Limb (tissue), 2 donors: ENCODE results near the gene CTNNA1.
"Not testable (repeated sequence)": the region's sequence is repeated elsewhere in the genome, so short reads cannot be mapped to it uniquely, and the experiment has no call there.

ENCODE experiments used
- DNase-seq, 2 donors: peaks; one replicate each; pipeline ENCODE4 v3.0.0-alpha.2; 2016; ENCODE audit errors: extremely low spot score in 2 of 2

The CTNNA1 gene

DNA sequence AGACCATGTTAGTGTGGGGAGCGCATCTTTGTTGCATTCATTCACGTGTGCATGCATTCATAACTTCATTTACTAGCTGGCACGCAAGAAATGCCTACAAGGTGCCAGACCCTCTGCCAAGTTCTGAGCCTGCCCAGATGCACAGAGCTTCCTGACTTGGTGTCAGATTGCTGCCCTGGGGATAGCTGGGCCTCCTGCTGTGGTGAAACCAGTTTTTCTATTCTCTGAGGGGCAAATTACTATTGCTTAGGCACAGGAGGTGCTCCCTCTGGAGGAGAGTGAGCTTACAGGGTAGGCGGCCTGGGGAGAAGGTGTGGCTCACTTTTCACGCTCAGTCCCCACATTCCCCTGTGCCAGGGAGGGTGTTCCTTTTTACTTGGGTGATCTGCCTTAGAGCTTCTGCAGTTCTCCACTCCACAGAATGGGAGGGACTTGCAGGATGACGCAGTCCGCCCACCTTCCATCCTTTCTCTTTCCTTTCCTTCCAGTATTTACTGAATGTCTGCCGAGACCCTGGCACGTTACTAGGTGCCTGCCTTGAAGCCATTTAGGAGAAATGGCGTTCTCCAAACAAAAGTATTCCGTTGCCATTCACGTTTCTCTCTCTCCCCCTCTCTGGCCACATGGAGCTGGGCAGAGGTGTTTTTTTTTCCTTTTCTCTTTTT lies 27.9 kb upstream of the CTNNA1 start:
- DNase-seq, result peak in 1 of 2 donors; percentile 55

- no peak for DNase-seq
These were observed 27.3 kb upstream of the CTNNA1 start for GRCh38 chr5:138725818-138726416.

DNA sequence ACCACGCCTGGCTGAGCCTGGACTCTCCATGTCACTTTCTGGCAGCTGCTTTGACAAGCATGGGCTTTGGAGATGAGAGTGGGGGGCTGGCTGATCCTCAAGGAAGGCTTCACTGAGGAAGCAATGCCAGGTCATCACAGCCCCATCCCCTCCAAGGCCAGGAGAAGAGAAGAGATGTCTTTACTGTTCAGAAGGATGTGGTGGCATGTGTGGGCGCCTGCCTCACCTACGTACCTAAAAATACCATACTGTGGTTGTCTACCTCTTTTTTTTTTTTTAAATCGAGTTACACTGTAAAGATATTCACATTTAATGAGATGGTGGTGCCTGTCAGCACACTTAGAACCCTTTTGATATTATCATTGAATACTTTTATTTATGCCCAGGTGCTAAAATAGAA lies 26.4 kb upstream of the CTNNA1 start:
- DNase-seq, result no peak

- DNase-seq, result not testable (repeated sequence)
These were observed 22.7 kb upstream of the CTNNA1 start for GRCh38 chr5:138730496-138730895.

GRCh38 chr5:138732466-138732865 lies 20.8 kb upstream of the CTNNA1 start:
- DNase-seq, result no peak

GRCh38 chr5:138732933-138733332 lies 20.3 kb upstream of the CTNNA1 start:
- DNase-seq, result no peak

- DNase-seq, result no peak
These were observed 19.7 kb upstream of the CTNNA1 start for GRCh38 chr5:138733509-138733908.

- DNase-seq, result no peak
These were observed 16.9 kb upstream of the CTNNA1 start for GRCh38 chr5:138736293-138736692.

DNA sequence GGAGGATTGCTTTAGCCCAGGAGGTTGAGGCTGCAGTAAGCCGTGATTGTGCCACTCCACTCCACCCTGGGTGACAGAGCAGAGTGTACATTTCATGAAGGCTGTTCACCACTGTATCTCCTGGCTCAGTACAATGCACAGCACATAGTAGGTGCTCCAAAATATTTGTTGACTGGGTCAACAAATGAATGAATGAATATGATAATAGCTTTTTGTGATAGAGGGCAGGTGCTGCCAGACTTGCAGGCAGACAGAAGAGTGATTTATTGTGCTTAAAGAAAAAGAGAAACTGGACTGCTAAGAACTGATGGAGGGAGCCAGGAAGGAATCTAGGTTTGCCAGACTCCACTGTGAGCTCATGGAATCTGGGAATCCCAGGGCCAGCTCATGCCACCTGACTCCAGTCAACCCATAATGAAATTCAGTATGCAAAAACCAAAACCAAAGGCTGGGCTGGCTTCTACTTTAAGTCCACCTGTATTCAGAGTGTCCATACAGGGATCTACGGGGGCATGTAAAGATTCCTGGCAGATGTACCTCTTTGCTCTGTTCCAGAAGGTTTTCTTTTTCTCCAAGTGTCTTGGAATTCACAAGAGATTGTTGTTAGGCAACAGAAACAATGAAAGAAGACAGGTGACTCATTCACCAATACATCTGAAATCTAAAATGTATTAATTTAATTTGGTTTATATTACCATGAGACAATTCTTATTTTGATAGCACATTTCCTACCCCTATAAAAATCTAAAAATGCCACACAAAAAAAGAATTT lies 15.5 kb upstream of the CTNNA1 start:
- no peak for DNase-seq

DNA sequence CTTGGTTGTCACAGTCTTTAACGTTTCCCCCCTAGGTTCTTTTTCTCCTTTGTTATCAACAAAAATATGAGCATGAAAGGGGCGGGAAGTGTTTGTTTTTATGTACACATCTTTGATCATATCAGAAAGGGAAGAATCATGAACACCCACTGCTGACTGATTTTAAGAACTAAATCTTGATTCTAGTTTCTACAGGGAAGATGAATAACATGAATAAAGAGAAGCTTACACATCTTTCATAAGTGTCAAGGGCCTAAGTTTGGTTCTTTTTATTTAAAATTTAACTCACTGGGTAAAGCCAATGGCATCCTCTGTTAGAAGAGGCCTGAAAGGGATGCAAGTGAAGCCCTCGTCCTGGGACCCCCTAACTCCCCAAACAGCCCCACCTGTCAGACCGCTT lies 14.8 kb upstream of the CTNNA1 start:
- DNase-seq, result no peak

DNA sequence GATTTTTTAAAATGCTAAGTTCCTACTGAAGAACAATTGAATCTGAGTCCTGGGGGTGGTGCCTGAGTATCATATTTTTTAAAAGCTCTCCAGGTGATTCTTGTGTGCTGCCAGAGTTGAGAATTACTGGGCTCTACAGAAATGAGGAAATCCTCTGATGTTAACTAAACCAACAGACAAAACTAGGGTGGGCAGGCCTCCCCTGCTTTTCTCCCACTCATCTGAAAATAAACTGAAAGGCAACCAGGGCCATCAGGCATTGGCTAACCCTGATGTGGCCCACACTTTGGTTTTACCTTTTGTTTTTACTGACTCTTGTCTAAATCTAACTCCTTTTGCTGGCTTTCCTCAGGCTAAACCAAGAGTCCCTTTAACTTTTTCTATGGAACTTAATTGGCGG lies 13.3 kb upstream of the CTNNA1 start:
- DNase-seq, result no peak

DNA sequence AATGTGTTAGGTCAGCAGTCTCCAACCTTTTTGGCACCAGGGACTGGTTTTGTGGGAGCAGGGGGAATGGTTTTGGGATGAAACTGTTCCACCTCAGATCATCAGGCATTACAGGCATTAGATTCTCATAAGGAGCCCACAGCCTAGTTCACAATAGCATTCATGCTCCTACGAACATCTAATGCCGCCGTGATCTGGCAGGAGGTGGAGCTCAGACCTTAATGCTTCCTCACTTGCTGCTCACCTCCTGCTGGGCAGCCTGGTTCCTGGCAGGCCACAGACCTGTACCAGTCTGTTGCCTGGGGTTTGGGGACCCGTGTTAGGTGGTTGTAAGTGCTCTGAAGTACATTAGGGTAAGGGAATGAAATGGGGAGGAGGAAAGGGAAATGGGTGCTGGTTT lies 9.7 kb upstream of the CTNNA1 start:
- DNase-seq, result no peak

DNA sequence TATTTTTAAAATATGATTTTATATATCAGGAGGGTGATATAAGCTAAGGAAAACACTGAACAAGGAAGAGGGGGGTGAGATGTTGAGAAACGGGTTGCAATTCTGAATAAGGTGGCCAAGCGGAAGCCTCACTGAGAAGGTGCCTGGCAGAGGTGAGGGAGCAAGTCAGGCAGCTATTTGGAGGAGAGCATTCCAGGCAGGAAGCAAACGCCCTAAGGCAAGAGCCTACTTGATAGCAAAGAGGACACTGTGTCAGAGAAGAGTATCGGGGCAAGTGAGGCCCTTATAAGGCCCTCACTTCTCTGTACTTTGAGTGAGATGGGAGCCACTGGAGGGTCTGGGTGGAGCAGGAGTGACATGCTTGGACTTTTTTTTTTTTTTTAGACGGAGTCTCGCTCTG lies 8.0 kb upstream of the CTNNA1 start:
- no peak for DNase-seq

- DNase-seq, result no peak
These were observed 4.6 kb upstream of the CTNNA1 start for GRCh38 chr5:138748630-138749081.

DNA sequence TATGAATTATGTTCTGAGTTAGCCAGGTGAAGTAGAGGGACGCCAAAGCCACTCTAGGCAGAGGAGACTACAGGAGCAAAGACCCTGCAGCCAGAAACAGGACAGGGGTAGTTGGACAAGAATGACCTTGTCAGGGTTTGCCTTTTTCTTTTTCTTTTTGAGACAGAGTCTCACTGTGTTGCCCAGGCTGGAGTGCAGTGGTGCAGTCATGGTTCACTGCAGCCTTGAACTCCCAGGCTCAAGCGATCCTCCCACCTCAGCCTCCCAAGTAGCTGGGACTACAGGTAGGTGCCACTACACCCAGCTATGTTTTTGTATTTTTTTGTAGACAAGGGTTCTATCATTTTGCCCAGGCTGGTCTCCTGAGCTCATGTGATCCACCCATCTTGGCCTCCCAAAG lies 1.9 kb upstream of the CTNNA1 start:
- DNase-seq, result not testable (repeated sequence)

- no peak for DNase-seq
These were observed 779 bp upstream of the CTNNA1 start for GRCh38 chr5:138752341-138752950.

DNA sequence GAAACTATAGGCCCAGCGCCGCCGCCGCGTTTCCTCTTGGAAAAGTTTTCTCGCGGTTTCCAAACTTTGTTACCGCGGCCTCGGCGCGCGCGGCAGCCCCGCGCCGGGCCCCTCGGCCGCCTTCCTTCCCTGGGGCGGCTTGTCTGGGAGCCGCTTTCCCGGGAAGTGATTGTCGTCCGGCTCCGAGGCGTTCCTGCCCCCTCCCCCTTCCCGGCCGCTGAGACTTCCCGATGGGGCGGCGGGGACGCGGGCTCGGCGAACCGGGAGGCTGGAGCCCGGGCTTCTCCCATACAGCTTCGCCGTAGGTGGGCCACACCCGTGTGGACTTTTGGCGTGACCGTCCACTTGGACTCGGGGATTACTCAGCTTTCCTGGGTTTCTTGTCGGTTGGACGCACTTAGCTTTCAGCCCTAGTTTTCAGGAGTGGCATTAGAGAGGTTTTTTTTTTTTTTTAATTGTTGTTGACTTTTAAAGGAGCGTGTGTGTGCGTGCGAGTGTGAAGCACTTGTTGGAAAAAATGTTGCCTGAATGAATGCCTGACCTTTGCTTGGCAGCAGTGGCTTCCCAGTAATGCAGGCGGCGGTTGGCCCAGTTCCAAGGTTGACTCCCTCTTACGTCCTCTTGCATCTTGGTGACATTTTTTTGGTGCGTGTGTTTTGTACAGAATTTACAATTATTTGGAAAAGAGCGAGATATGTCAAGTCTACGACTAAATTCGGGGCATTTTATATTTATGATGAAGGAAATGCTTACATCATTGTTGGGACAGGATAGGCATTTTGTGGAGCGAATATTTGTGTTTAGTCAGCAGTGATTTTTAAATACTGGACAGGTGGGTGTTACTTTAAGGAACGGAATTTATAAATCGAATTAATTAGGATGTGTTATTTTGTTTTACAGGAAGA lies 821 bp downstream of the CTNNA1 start:
- DNase-seq, result peak; percentile 82 to 87

DNA sequence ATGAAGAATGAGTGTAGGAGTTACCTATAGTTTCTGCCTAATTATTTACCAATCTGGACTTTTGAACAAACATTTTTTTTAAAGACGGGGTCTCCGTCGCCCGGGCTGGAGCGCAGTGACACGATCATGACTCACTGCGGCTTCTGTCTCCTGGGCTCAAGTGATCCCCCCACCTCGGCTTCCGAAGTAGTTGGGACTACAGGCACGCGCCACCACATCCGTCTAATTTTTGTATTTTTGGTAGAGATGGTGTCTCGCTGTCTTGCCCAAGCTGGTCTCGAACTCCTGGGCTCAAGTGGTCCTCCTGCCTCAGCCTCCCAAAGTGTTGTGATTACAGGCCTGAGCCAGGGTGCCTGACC lies 1.5 kb downstream of the CTNNA1 start:
- peak in 1 of 2 donors; percentile 31 for DNase-seq

DNA sequence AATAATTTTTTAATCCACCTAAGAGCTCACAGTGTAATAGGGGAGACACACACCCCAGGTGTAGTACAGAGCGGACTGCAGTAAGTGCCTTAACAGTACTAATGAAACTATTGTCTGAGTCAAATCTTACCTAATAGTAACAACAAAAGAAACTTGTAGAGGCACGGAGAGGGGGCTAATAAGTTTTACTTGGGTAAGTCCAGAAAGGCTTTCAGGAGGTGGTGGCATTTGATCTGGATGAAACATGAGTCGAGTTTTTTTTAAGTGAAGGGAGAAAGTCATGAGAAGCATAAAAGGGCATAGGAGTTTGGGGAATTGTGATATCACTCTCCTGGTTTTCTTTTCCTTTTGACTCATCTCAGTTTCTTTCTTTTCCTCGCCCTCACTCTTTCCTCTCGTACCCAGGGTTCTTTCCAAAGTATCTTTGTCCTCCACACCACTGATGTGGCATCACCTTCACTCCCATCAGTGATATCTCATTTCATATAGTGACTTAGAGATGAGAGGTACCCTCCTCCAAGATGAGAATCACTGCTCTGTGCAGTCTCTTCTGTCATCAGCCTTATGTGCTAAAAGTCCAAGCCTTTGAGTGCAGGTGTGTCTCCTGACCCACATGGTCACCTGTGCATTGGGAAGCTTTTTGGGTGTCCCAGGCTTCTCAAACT lies 2.0 kb downstream of the CTNNA1 start:
- no peak for DNase-seq

DNA sequence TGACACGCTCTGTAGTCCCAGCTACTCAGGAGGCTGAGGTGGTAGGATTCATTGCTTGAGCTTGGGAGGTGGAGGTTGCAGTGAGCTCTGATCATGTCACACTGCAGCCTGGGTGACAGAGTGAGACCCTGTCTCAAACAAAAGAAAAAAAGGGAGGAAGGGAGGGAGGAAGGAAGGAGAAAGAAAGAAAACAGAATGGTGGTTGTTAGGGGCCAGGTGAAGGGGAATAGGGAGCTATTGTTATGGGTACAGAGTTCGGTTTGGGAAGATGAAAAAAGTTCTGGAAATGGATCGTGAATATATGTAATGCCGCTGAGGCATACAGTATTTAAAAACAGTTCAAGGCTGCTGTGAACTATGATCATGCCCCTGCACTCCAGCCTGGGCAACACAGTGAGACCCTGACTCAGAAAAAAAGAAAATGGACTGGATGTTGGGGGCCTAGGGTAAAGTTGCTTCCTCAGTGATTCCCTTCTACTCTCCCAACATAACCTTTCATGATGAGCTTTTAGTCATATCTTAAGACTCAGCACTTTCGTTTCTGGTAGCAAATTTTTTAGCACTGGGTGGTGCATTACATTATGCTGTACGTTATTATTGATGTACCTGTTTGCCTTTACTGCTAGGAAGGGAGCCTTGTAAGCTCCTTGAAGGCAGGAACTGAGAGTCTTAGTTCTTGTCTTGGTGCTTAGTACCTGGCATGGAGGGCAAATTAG lies 4.0 kb downstream of the CTNNA1 start:
- DNase-seq, result no peak
